Endothelial cell of umbilical vein (primary cell): ENCODE results near the gene UBE2S. TPM values are rescaled to one million over a fixed set of nuclear protein-coding genes. Genes with fewer than 3 reads are reported as not detected.

Source experiments
- BruUV-seq: library from RNA; stranded (reverse); fragments of 400-500 nt; replicated peaks from 2 replicates; lab custom pipeline; 2021; lab: Mats Ljungman, UMichigan
- CTCF ChIA-PET: fragments of 300-600, 350-600 bp; sonication (Branson Sonifier 250); formaldehyde crosslinking; loops from one replicate; lab custom pipeline; 2021; ENCODE audit warnings: antibody characterized with exemption, inconsistent platforms; lab: Charles Lee
- POLR2A ChIA-PET: fragments of 300-600, 350-600 bp; sonication (Branson Sonifier 250); formaldehyde crosslinking; loops from one replicate; lab custom pipeline; 2021; ENCODE audit warnings: antibody characterized with exemption, inconsistent platforms; lab: Charles Lee
- DNase-seq: peaks from one replicate; pipeline ENCODE4 v3.0.0-alpha.2; 2011; ENCODE audit warnings: low read depth, low spot score
- FAIRE-seq: peaks from 2 replicates; lab custom pipeline; 2011; peaks lifted over from hg19 to GRCh38; lab: Jason Lieb, UNC
- H2AFZ ChIP-seq: 2 replicates; pipeline ENCODE4 v1.6.0; 2012; ENCODE audit warnings: low read depth, low read length, control low read depth, inconsistent platforms
- H3K27ac ChIP-seq: 2 replicates; pipeline ENCODE4 v1.5.1; 2011; ENCODE audit warnings: low read depth, mild to moderate bottlenecking, control low read depth, low read length, moderate library complexity; ENCODE audit not compliant: insufficient read depth
- H3K27me3 ChIP-seq, 2 experiments: 2 replicates each; pipeline versions ENCODE4 v1.6.0 to v1.6.1; 2011; ENCODE audit warnings: low read length in 2 of 2, mixed read lengths in 1 of 2; ENCODE audit not compliant: control insufficient read depth in 2 of 2, insufficient read depth in 2 of 2
- H3K36me3 ChIP-seq, 2 experiments: 2 replicates in 1 of 2; 3 replicates in 1 of 2; pipeline ENCODE4 v1.5.1; 2011; ENCODE audit warnings: low read length in 2 of 2, mild to moderate bottlenecking in 1 of 2, moderate library complexity in 1 of 2; ENCODE audit not compliant: control insufficient read depth in 2 of 2, insufficient read depth in 2 of 2; ENCODE audit errors: extremely low read depth in 1 of 2
- H3K4me1 ChIP-seq: 3 replicates; pipeline ENCODE4 v1.5.1; 2011; ENCODE audit warnings: mild to moderate bottlenecking, low read length; ENCODE audit not compliant: control insufficient read depth, insufficient read depth; ENCODE audit errors: extremely low read depth
- H3K4me2 ChIP-seq: 2 replicates; pipeline ENCODE4 v1.6.1; 2011; ENCODE audit warnings: low read length, control low read depth, mixed read lengths; ENCODE audit not compliant: insufficient read depth
- H3K4me3 ChIP-seq, 3 experiments: fragments of 200-600 bp in 1 of 3; sonication (generic), shearing (Covaris generic) in 1 of 3; replicated peaks in 1 of 3; 2 replicates each; pipeline ENCODE4 v1.5.1; 2011 to 2016; ENCODE audit warnings: control low read depth in 3 of 3, low read length in 3 of 3, mild to moderate bottlenecking in 2 of 3, inconsistent platforms in 1 of 3, low read depth in 1 of 3, moderate library complexity in 1 of 3; ENCODE audit not compliant: insufficient read depth in 1 of 3
- H3K79me2 ChIP-seq: 2 replicates; pipeline ENCODE4 v1.6.0; 2012; ENCODE audit warnings: low read length, inconsistent platforms; ENCODE audit not compliant: control insufficient read depth, insufficient read depth
- H3K9ac ChIP-seq: replicated peaks from 2 replicates; pipeline ENCODE3; 2011; ENCODE audit warnings: low read length, control low read depth; ENCODE audit not compliant: insufficient read depth; ENCODE audit errors: extremely low read depth
- H3K9me1 ChIP-seq: replicated peaks from 3 replicates; pipeline ENCODE4 v1.6.0; 2011; ENCODE audit warnings: mild to moderate bottlenecking, low read length; ENCODE audit not compliant: control insufficient read depth, insufficient read depth; ENCODE audit errors: extremely low read depth
- H3K9me3 ChIP-seq: replicated peaks from 2 replicates; pipeline ENCODE4 v1.5.1; 2012; ENCODE audit warnings: low read length, inconsistent platforms; ENCODE audit not compliant: control insufficient read depth, insufficient read depth
- H4K20me1 ChIP-seq: replicated peaks from 2 replicates; pipeline ENCODE3; 2011; ENCODE audit warnings: mild to moderate bottlenecking, low read length; ENCODE audit not compliant: control insufficient read depth, insufficient read depth; ENCODE audit errors: extremely low read depth
- EZH2 ChIP-seq: IDR thresholded peaks from 2 replicates; pipeline ENCODE4 v1.6.1; 2012; ENCODE audit warnings: borderline replicate concordance, low read depth, mild to moderate bottlenecking, moderate library complexity, low read length, inconsistent platforms; ENCODE audit not compliant: severe bottlenecking
- FOS ChIP-seq: IDR thresholded peaks from 2 replicates; pipeline ENCODE4 v1.6.1; 2011; ENCODE audit warnings: mild to moderate bottlenecking, low read length, moderate library complexity, borderline replicate concordance; ENCODE audit not compliant: insufficient read depth
- JUN ChIP-seq: IDR thresholded peaks from 2 replicates; pipeline ENCODE4 v1.6.1; 2011; ENCODE audit warnings: borderline replicate concordance, low read depth; ENCODE audit not compliant: insufficient read length, insufficient read depth
- MYC ChIP-seq: IDR thresholded peaks from one replicate; pipeline ENCODE4 v1.6.1; 2011; ENCODE audit warnings: mild to moderate bottlenecking, low read depth, low read length
- POLR2A ChIP-seq: IDR thresholded peaks from 2 replicates; pipeline ENCODE4 v1.6.1; 2012; ENCODE audit warnings: low read depth, mild to moderate bottlenecking, control low read depth, low read length
- POLR2AphosphoS5 ChIP-seq: IDR thresholded peaks from 2 replicates; pipeline ENCODE4 v1.6.1; 2012; ENCODE audit warnings: low read depth, mild to moderate bottlenecking, control low read depth, low read length, moderate library complexity; ENCODE audit not compliant: insufficient read depth
- dilution Hi-C: fragments of 300-500 bp; cut with MboI; formaldehyde crosslinking; loops from one replicate; pipeline ENCODE4 v1.15.0; 2019; ENCODE audit warnings: low sequenced_read_pairs; ENCODE audit not compliant: extremely low pct_ligation_motif_present
- intact Hi-C: fragments of 100-400 bp; cut with micrococcal nuclease; formaldehyde crosslinking; loops from one replicate; pipeline ENCODE4 v1.10.0; 2022
- polyA plus RNA-seq, 4 experiments: library from polyadenylated mRNA; depleted of rRNA in 3 of 4; stranded (reverse) in 3 of 4; unstranded in 1 of 4; fragments of >200 nt; gene quantifications; 2 replicates each; pipeline versions ENCODE4 v1.2.1 to v1.2.3, GENCODE V29; 2011 to 2012; ENCODE audit warnings: missing spikeins in 1 of 4
- total RNA-seq: library from RNA; stranded (reverse); gene quantifications from 2 replicates; pipeline ENCODE4 v1.2.3, GENCODE V29; 2021
- TF ChIP-seq, protein P1 (sequence below): IDR thresholded peaks from 2 replicates; pipeline ENCODE4 v1.6.1; 2011; ENCODE audit not compliant: insufficient read depth, insufficient read length
- TF ChIP-seq, protein P2 (sequence below), 2 donors: IDR thresholded peaks; 1 replicate in 1 of 2; 2 replicates in 1 of 2; pipeline ENCODE4 v1.5.1; 2011; ENCODE audit warnings: low read length in 2 of 2, mild to moderate bottlenecking in 2 of 2, moderate library complexity in 2 of 2, control low read depth in 1 of 2, inconsistent platforms in 1 of 2, low read depth in 1 of 2; ENCODE audit not compliant: insufficient read depth in 1 of 2; ENCODE audit errors: extremely low read depth in 1 of 2

The UBE2S gene
- total and polyA plus RNA-seq, 2 donors (not counting 3 experiments of a cell fraction or from before 2014, with no cell fraction given): 183 to 257 TPM

DNA sequence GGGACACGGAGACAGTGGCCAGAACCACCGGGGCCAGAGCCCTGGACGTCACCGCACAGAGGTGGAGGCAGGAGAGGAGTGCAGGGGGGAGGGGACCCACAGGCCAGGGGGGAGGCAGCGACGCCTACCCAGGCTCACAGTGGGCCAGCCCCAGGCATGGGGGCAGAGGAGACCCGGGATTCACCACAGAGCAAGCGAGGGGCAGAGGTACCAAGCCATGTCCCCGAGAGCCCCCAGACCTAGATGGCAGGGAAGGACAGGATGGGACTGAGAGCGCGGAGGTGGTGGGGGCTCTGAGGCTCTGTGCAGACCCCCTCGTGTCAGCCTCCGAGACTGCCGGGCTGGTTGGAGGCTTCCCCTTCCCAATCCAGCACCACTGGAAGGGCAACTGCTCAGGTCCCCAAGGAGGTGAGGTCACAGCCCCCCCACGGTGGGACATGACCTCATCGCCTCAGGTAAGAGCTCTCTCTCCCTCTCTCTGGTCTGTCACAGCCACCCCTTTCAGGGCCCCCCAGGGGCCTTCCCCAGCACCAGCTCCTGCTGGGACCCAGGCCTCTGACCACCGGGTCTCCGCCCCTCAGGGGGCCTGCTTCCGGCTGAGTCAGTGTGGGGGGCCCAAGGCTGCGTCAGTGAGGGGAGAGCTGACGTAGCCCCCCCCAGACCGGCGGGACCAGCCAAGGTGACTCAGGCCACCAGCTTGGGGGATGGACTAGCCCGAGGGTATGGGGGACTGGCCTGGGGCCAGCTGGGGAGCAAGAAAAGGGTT is 35.1 kb downstream of the UBE2S start:
- H3K79me2 ChIP-seq: no peaks in the 10 kb centered on the region
- POLR2A ChIA-PET: no interaction called here
- H2AFZ ChIP-seq: no peak overlapping the region
- no peaks in the 10 kb centered on the region for H3K9me3 ChIP-seq
- H3K4me2 ChIP-seq: no peak overlapping the region
- H3K9ac ChIP-seq: no peak overlapping the region
- DNase-seq: no peak
- CTCF ChIA-PET: interaction anchor here (1.2 to 1.3 kb wide), 3 partner anchors 12 to 71 kb away, joined by 3 to 7 read pairs (median 4); partner anchors contain the start of genes KMT5C and TMEM238
- no peak for FAIRE-seq
- H3K4me3 ChIP-seq: no peak overlapping the region
- H3K36me3 ChIP-seq: no peaks in the 10 kb centered on the region
- no peaks in the 10 kb centered on the region for H4K20me1 ChIP-seq
- TF ChIP-seq POLR2AphosphoS5 (no peak), POLR2A (no peak), FOS (no peak), JUN (no peak), MYC (no peak), EZH2 (no peak)
- TF ChIP-seq, protein P1, sequence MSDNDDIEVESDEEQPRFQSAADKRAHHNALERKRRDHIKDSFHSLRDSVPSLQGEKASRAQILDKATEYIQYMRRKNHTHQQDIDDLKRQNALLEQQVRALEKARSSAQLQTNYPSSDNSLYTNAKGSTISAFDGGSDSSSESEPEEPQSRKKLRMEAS: no peak
- TF ChIP-seq, protein P2, sequence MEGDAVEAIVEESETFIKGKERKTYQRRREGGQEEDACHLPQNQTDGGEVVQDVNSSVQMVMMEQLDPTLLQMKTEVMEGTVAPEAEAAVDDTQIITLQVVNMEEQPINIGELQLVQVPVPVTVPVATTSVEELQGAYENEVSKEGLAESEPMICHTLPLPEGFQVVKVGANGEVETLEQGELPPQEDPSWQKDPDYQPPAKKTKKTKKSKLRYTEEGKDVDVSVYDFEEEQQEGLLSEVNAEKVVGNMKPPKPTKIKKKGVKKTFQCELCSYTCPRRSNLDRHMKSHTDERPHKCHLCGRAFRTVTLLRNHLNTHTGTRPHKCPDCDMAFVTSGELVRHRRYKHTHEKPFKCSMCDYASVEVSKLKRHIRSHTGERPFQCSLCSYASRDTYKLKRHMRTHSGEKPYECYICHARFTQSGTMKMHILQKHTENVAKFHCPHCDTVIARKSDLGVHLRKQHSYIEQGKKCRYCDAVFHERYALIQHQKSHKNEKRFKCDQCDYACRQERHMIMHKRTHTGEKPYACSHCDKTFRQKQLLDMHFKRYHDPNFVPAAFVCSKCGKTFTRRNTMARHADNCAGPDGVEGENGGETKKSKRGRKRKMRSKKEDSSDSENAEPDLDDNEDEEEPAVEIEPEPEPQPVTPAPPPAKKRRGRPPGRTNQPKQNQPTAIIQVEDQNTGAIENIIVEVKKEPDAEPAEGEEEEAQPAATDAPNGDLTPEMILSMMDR (IDR thresholded peaks at IDR 0.05; ENCODE audit: extremely low read depth in 1 of 2, insufficient read depth in 1 of 2, low read depth in 1 of 2, low read length in 2 of 2): no peak
- H3K9me1 ChIP-seq: no peaks in the 10 kb centered on the region
- peaks cover 18 to 32% of the 10 kb centered on the region in 2 experiments for H3K27me3 ChIP-seq
- H3K4me1 ChIP-seq: peaks cover 3% of the 10 kb centered on the region
- dilution Hi-C loops (no loop called here), intact Hi-C loops (no loop called here)
- H3K27ac ChIP-seq: no peak overlapping the region
- BruUV-seq: no TSS peak
